Epithelial cell of alveolus of lung (primary cell): ENCODE data around the gene FAM210B. TPM values are rescaled to one million over a fixed set of nuclear protein-coding genes. Genes with fewer than 3 reads are reported as not detected.

Experiments used
- total RNA-seq: library from RNA; depleted of rRNA; stranded (reverse); fragments of >200 nt; gene quantifications from 2 replicates; pipeline ENCODE4 v1.2.1, GENCODE V29; 2015

Gene FAM210B, protein sequence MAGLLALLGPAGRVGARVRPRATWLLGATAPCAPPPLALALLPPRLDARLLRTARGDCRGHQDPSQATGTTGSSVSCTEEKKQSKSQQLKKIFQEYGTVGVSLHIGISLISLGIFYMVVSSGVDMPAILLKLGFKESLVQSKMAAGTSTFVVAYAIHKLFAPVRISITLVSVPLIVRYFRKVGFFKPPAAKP
- 41.8 and 49.6 TPM in 2 replicates for total RNA-seq

DNA sequence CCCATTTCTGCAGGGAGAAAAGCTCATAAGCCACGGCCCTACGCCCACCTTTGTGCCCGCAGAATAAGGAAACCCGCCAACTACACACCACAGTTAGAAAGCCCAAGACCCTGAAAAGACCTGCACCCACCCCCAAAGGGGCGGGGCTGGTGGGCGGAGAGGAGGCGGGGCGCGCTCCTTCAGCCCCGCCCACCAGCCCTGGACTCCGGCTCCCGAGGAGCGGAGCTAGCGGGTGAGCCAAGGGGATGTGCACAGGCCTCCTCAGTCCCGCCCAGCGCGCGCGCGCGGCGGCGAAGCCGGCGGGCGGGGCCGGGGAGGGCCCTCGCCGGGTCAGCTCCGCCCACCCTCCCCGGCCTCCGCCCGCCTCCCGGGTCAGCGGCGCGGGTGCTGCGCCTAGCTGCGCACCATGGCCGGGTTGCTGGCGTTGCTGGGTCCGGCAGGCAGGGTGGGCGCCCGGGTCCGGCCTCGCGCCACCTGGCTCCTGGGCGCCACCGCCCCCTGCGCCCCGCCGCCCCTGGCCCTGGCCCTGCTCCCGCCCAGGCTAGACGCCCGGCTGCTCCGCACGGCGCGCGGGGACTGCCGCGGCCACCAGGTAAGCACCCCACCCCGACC, at the start of gene FAM210B:
TSS of gene FAM210B (plus strand) at position 375 of the 612 bp plus-strand sequence. CDS start at position 407, 32 bp downstream.

DNA sequence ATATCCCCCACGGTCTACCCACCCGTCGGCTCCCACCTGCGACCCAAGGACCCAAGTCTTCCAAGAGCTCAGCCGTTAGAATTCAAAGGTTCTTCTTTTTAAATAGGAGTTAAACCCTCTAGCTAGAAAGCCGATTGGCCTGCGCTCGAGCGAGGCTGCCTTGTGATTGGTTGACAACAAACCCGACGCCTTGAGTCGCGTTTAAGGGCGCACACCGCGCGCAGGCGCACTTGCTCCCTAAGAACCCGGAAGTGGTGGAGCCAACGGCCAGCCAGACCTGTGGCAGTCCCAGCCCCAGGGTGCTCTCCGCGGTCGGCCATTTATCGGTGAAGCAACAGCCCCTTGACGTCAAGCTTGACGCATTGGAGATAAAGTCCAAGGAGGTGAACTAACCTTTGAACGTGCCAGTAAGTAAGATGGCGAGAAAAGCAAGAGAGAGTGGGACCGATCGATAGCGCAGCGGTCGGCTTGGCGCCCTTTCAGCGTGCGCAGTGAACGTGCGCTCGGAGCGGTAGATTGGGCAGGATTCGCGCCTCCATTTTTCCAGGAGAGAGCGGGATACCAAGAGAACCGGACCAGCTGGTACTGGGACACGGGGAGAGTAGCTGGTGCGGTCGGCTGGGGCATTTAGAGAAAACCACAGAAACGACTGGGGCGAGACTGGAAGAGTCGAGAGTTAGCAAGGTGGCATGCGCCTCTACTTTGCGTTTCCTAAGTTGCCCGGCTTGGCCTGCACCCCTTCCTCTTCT, 33.5 kb downstream of the FAM210B start, which contains the start of the genes AURKA and CSTF1:
TSS of gene AURKA (minus strand) at position 84 of the 749 bp plus-strand sequence. CDS start 4,018 bp downstream, outside the sequence.
TSS of gene CSTF1 (plus strand) at position 514 of the 749 bp plus-strand sequence. CDS start 2,908 bp downstream, outside the sequence.

DNA sequence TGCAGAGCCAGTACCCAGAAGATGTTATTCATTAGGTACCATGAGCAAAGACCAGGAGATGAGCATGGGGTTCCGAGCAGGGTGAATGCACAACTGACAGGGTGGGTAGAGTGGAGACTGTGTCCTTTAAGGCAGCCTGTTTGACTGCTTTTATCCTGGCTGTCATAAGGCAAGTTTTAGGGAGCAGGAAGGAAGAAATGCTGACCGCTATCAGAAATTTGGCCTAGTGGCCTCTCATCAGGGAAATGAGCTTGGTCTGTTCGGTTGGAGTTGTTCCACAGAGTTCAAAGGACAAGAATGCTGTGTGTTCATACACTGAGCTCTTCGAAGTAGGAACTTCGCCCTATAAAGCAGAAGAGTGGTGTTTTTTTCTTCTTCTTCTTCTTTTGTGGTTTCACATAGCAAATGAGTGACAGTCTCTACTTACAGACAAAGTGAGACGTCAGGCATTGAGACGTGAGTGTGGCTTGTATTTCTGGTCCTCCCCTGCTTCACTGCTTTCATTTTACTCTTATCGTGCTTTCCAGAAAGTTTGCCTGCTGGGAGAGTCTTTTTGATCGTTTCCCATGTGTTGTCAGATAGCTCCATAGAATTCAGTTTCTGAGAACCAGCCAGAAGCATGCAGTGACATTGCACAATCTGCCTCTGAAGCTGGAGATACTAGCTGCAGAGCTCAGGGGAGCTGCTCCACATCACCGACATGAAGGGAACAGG, 53.1 kb downstream of the FAM210B start, which contains the start of gene CASS4:
TSS of gene CASS4 (plus strand) at position 502 of the 714 bp plus-strand sequence. CDS start at position 701, 199 bp downstream.

Other genes with a start within 250 kb of the FAM210B start
- gene MC3R, start 110.2 kb upstream of the FAM210B start, total RNA-seq, result not detected in 2 replicates
- 23.8 and 38.1 TPM in 2 replicates for gene AURKA, start 33.2 kb downstream of the FAM210B start, total RNA-seq
- gene CSTF1, start 33.7 kb downstream of the FAM210B start, total RNA-seq, result 26.8 and 40.8 TPM in 2 replicates
- 0.78 and 3.5 TPM in 2 replicates for gene CASS4, start 53.3 kb downstream of the FAM210B start, total RNA-seq
- 60.9 and 68.2 TPM in 2 replicates for gene RTF2, start 109.7 kb downstream of the FAM210B start, total RNA-seq
- not detected in 2 replicates for gene FAM209A, start 165.8 kb downstream of the FAM210B start, total RNA-seq
- gene FAM209B, start 174.3 kb downstream of the FAM210B start, total RNA-seq, result not detected in 2 replicates